LoVo (cell line): ENCODE data around the gene HS1BP3.

Experiments used
- DNase-seq: peaks from one replicate; pipeline ENCODE4 v3.0.0-alpha.2; 2016; ENCODE audit warnings: low spot score

The HS1BP3 gene

DNA sequence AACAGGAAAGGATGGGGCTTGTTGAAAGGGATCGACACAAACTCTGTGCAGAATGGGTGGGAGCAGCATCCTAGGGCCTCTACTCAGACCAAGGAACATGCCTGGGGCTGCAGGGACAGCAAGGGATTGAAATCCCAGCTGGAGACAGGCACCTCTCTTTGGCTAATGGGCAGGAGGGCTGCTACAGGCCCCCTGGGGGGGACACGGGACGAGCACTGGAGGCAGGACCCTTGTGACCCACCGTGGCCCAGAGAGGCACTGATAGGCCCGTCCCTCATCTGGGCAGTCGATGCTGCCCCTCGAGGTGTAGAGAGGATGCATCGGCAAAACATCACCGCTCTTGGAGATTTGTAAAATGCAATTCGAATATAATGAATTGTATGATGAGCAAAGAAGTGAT, 5.1 kb downstream of the HS1BP3 start:
- no peak for DNase-seq

DNA sequence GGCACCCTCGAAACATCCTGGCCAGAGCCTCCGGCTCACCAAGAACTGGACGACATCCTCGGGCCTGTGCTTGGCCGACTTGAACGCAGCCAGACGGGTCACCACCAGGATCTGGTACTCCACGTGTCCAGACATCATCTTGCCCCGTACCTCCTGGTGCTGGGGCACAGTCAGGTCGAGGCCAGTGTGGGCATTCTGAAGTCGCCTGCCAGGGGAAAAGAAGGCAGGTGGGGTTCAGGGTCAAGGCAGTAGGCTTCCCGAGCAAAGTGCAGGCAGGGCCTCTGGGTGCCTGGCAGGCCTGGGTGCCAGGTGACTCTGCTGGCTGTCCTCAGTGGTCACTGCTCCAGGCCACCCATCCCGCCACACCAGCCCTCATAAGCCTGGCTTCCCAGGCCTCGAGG, 5.6 kb downstream of the HS1BP3 start:
- DNase-seq = no peak

DNA sequence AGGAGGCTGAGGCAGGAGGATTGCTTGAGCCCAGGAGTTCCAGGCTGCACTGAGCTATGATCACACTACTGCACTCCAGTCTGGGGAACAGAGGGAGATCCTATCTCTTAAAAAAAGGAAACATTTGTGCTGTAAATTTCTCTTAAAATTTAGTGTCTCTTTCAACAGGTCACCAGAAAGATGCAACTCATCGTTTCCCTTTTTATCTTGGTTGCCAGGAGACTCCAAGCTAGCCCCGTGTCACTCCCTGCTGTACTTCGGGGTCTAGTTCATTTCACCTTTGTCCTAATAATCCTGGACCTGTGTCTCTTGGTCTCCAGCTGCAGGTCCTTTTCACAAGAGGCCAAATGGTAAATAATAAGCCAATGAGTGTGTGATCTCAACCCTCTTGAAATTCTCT, 7.1 kb downstream of the HS1BP3 start:
- no peak for DNase-seq

DNA sequence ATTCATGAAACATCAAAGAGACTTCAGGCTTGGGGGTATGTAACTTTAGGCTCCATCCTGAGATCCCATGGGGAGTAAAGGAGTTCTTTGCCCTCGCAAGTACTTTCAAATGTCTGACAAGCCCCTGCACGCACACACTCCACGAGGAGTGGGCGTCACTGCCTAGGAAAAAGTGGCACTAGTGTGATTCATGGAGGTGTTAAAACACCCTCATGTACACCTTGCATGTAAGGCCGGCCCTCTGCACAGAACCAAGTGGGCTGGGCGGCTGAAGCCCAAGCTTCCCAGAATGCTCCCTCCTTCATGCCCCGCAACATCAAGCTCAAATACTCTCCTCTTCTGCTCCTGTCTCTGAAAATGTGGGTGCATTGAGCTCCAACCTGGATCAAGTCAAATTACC, 7.8 kb downstream of the HS1BP3 start:
- DNase-seq = no peak

DNA sequence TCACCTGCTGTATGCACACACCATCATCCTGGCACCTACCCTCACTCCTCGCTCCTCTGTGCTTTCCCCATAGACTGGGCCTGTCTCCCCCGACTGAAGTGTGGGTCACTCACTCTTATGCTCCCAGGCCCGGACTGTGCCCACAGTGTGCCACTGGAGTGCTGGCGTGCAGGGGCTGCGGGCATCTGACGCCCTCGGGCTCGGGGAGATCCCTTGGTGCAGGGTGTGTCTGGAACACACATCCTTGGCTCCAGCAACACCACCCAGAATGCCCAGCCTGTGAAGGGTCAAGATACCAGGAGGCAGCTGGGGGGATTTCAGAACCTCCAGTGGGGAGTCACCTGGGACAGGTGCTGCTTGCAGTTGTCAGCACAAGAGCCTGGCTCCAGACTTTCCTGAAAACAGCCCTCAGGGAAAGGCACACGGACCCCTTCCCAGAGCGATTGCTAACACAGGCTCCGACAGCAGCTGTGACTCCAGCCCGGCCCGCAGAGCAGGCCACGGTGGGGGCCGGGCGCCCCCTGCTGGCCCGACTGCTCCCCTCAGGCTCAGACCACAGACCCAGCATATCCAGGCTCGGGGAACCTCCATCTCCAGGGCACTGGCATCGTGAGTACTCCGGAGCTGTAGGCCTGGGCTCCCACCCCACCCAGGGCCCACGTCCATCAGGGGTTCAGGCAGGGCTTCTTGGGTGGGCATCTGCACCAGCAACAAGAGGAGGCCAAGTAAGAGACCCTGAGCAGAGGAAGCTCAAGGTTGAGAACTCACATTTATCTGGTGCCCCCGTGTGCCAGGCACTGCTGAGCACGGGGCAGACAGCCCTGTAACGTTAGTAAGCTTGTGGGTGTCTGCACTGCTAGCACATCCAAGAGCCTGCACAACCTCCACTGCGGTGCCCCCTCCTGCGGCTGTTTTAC, 8.6 kb downstream of the HS1BP3 start:
- DNase-seq = peak; percentile 59

DNA sequence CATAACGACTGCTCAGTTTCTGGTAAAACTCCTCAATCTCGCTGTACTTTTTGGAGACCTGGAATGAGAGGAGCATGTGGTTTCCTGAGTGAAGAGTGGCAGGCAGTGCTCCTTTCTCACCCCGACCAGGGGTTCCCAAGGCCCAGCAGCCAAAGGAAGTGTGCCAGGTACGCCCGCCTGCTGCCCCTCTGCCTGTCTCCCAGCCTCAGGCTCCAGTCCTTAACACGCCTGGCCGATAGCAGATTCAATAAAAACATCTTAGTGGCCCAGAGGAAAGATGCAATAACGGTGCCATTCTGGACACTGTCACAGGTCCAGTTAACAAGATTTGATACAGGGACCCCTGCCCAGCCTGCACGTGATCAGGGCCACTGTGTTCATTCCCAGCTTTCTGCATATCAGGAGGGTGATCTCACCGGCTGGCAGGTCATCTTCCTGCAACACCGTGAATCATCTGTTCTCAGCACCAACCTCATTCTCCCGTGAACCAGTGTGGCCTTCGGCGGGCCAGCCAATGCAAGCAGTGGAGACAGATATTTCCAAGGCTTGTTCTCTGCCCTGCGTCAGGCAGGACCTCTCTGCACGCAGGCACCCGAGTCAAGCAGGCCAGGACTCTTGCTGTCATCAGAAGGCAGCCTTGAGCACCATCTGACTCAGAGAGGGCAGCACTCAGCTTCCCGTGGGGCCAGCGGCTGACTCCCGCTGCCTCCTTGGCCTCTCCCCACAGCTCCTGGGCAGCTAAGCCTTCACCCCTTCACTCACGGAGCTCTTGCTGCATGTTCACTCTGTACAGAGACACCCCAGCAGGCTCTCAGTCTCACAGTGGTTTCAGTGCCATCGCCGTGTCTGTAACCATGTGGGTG, 9.5 kb downstream of the HS1BP3 start:
- DNase-seq = no peak

DNA sequence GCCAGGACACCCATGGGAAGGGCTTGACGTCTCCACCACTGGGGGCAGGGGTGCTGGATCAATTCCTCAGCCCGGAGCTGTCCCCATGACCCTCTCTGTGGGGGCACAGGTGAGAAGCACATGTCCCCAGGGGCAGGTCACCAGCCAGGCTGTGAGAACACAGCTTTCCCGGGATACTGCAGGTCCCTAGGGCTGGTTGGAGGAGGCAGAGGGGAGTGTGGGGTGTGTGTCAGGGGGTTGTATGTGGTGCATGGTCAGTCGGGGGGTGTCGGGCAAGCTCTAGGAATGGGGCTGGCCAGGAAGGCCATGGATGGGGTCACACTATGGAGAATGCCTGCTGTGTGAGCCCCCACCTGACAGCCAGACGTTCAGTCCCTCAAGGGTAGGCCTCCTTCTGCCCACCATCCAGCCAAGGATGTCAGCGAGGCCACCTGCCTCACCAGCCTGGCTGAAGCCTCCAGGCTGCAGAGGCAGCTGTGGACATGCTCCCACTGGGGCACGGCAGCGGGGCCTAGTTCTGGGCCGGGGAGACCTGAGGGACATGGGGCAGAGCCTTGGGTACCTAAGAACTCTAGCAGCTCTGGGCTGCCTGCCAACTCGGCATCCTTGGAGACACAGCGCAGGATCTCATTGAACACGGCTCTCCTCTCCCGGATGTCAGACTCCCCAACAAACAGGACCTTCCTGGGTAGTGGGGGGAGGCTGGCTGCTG, 10.3 kb downstream of the HS1BP3 start:
- DNase-seq = no peak

DNA sequence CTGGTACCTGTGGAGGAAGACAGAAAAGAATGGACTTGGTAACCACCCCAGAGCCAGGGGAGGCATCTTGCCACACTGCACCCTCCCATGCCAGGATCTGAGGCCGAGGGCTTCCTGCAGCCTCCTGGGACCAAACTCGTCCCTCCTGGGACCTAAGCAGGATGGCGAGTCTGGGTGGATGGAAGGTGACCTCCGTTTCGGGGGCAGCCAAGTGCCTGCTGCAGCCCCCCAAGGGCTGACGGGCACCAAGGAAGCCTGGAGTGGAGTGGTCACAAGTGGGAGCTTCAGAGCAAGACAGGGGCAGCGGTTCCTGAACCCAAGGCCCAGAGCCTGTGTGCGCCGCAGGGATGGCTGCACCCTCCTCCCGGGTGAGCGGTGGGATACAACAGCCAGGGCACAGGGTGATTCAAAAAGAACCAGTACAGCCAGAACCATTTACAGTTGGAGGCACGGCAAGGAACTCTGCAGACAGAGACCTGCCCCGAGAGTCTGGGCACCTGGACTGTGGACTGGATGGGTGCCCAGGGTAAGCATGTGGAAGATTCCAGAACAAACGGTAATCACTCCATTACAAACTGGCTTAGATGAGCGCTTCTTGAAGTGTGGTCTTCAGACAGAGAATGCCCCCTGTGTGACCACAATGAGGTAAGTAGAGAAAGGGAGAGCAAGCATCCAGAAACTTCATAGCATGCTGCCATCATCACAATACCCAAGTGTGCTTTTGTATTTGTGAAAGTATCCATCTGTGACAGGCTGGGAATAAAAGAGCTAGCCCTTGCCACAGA, 12.1 kb downstream of the HS1BP3 start:
- DNase-seq = no peak

DNA sequence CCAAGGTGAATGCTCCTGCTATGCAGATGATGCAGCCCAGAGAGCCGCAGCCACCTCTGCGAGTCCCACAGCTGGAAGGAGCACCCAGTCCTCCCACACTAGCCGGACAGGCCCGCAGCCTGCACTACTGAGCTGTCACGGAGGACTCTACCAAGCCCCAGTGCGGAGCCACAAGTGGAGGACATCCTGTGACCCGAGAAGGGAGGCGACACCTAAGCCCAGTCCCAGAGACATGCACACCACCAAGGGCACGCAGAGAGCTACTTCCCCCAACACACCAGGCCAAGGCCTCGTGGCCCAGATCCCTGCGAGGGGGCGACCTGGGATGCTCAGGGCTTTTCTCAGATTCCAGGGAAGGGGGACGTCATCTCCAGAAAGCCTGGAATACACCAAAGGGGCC, 12.9 kb downstream of the HS1BP3 start:
- no peak for DNase-seq

DNA sequence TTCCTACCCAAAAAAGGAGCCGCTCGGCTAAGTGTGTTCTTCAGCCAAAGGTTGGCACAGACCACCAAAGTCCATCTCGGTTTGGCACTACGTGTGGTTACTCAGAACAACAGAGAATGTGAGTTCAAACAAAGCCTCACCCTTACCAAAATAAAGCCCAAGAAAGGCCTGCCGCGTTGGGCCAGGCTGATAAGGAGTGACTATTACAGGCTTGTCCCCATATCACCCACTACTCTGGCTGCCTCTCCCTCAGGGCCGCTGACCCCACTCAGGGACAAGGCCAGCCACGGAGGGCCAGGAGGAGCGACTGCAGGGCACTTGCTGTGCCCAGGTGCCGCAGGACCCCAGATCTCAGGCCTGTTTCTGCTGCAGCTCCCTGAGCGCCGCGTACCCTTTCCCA, 13.8 kb downstream of the HS1BP3 start:
- DNase-seq = no peak

DNA sequence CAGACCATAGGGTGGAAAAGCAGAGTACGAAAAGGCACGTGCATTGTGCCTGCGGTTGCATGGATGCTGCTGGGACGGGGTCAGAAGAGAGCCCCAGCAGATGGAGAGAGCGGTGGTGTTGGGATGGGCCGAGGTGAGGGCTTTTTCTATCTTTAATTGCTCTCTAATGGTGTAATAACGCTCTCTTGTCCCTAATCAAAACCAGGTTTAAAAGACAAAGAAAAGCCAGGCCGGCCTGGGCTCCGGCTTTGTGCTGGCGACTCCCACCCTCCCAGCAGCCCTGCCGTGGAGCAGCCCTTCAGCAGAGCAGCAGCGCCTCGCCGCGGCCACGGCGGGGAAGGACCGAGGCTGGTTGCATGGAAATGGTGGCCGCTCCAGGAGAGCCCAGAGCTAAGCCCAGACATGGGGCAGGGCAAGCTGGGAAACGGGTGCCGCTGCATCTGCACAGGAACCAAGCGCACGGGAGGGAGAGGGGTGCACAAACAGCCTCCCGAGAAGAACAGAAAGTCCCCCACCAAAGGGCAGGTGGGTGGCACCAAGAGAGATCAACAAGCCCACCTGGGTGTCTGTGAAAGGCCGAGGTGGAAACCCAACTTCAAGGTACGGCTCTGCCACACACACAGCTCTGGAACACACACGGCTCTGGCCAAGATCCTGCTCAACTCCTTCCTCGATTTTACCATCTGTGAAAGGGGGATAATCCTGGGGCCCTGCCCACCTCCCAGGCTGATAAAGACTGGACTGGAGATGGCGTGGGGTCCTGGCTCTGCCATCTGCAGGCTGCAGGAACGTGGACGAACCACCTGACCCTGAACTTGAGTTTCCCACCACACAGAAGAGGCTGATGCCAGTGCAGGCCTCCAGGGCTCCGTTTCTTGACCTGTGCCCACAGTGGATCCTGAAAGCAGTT, 15.0 kb downstream of the HS1BP3 start:
- no peak for DNase-seq

DNA sequence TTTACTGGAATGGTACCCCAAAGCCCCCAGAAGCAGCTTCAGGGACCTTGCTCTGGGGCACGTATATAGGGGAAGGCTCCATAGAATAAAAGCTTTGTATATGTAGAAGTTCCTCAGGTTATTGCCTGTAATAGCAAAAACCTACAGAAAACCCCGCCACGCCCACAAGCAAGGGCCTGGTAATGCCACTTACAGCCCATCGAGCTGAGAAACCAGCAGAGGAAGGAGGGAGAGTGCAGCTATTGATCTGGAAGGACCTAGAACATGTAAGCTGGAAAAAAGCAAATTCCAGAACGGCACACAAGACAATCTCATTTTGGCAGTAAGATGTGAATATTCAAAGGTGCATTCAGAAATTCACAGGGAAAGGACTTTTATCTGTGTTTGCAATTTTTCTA, 15.8 kb downstream of the HS1BP3 start:
- no peak for DNase-seq

DNA sequence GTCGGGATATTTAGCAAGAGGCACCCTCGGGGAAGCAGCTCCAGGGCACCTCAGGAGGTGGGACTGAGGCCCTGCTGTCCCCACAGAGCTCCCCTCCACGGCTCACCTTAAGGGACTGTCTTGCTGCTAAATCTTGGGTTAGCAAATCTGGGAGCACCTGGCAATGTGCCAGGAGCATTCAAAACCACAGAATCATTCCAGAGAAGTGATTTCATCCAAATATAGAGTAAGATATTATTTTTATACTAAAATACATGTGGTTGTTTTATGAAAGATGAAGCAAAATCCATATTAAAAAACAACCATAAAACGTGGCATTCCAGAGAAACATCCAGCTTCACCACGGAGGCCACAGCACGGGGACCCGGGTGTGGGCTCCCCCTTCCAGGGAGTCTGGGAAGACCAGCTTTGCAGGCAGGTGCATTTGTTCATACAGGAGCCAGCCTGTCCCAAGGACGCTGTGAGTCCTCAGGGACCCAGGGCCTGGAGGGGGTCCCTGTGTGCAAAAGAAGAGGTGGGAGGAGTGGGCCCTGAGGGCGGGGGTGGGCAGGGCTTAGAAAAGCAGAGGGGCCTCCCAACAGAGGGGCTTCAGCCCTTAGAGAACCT, 16.3 kb downstream of the HS1BP3 start:
- no peak for DNase-seq

DNA sequence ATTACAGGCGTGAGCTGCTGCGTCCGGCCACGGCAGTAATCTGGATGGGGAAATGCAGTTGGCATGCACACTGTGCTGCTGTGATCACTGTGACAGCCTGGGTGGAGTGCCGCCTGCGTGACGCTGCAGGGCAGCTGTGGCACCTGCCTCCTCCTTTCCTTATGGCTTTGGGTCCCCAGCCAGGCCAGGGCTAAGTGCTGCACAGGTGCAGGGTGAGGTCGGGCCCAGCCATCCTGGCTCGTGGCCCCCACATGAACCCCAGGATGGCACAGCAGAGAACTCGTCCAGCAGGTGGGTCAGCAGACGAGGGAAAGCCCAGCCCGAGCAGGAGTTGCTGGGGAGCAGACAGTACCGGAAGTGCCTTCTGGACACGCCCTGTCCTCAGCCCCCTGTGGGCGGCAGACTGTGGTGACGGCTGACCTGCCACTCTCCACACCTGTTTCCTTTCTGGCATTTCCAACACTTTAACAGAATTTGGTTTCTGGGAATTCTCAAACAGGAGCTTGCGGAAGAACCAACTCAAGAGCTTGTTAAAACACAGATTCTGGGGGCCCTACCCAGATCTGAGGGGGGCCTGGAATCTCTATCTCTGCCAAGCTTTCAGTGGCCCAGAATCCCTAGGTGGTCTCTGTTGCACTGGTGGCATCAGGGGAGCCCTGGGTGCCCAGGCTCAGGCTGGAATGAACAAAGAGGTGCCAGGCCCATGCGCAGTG, 16.9 kb downstream of the HS1BP3 start:
- no peak for DNase-seq

DNA sequence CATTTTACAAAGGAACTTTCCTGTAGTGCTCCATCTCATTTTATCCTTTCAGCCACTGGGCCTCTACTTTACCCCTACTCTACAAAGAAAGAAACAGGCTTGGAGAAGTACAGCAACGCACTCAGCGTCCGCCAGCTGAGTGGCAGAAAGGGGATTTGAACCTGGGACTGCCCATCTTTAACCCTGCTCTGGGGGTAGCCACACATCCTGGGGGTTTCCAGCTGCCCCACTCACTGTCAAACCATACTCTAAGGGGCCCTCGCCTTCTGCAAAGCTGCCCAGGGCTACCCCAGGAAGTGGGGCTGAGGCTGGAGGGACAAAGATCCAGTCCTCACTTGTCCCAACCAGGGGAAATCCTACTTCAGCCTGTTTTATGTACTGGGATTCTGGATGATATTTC, 17.9 kb downstream of the HS1BP3 start:
- no peak for DNase-seq

DNA sequence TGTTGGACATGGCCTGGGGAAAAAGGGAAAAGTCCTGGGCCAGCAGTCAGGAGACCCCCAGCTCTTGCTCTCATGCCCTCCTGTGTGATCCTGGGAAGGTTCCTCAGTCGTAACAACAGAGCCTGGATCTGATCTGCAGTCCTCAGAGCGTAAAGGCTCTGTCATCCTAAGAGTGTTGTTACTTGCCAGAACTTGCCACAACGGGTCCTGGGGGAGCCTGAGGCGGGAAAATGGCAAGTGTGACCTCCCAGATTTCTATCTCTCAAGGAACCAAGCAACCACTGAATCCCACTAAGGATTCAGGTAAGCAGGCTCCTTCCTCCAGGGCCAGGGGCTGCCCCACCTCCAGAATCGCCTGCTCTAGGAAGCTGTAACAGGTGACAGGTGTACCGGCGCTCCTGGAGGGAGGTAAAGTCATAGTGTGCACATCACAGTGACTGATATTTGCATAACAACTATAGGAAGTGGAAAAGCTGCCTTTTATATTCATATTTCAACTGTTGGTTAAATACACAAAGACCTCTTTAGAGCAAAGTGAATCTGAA, 18.4 kb downstream of the HS1BP3 start:
- DNase-seq = no peak

DNA sequence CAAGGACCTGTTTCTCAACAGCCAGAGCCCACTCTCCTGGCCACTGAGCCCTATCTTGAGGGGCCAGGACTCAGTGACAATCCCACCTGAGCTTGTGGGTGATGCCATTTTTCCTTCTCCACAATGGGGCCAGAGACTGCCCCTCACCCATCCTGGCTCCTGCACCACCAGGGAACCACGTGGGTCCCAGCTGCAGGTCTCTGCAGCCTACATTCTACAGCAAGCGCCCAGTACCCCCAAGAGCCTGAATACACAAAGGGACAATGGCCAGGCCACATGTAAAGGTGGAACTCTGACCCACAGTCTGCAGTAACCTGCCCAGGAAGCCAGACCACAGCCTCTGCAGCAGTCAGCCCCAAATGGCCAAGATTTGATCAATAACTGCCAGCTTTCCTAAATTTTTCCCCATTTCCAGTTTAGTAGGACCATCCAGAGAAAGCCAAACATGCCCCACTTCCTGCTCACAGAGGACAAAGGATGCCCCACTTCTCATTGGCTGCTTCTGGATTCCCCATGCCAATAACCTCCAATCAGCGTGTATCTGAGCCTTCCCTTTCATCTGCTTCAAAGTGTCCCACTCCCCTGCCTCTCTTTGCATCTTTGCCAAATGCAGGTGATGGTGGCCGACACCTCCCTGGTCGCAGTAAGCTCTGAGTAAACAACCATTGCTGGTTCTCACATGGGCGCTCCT, 19.1 kb downstream of the HS1BP3 start:
- no peak for DNase-seq

DNA sequence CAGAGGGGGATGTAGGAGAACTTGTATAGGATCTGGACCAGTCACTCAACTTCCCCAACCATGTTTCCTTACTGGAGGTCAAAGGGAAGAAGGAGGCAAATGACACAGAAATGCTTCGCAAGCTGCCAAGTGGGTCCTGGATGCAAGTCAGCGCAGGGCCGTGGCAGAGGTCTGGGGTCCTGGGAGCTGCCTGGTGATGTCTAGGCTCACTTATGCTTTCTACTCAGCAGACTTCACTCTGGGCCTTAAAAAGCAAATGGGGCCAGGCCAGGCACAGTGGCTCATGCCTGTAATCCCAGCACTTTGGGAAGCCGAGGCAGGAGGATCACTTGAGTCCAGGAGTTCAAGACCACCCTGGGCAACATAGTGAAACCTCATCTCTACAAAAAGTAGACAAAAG, 19.9 kb downstream of the HS1BP3 start:
- DNase-seq = no peak
